Activated CD8-positive, alpha-beta T cell treated with anti-CD3 and anti-CD28 coated beads for 36 hours (primary cell): ENCODE data around the gene OR2A25. TPM values are rescaled to one million over a fixed set of nuclear protein-coding genes. Genes with fewer than 3 reads are reported as not detected.

Source experiments
- ATAC-seq: fragments of 200-7000 bp; cut with Tn5 transposase; one replicate; pipeline ENCODE4 v1.10.0; 2021; ENCODE audit warnings: mild to moderate bottlenecking, moderate library complexity
- CTCF ChIA-PET: fragments of 350-600 bp; sonication (Branson Sonifier 250); formaldehyde crosslinking; loops from one replicate; lab custom pipeline; 2021; ENCODE audit warnings: antibody characterized with exemption; lab: Charles Lee
- POLR2A ChIA-PET: fragments of 350-600 bp; sonication (Branson Sonifier 250); formaldehyde crosslinking; loops from one replicate; lab custom pipeline; 2021; ENCODE audit warnings: antibody characterized with exemption; lab: Charles Lee
- DNase-seq: peaks from one replicate; pipeline ENCODE4 v3.0.0-alpha.2; 2020
- H3K27ac Mint-ChIP-seq: one replicate; pipeline ENCODE4 v1.8.0; 2021; ENCODE audit warnings: mild to moderate bottlenecking, mixed read lengths
- H3K27me3 Mint-ChIP-seq: one replicate; pipeline ENCODE4 v1.8.0; 2021; ENCODE audit warnings: mixed read lengths
- H3K36me3 Mint-ChIP-seq: one replicate; pipeline ENCODE4 v1.8.0; 2021; ENCODE audit warnings: low read depth, mixed read lengths
- H3K4me1 Mint-ChIP-seq: one replicate; pipeline ENCODE4 v1.8.0; 2021; ENCODE audit warnings: low read depth, mixed read lengths
- H3K4me3 Mint-ChIP-seq: one replicate; pipeline ENCODE4 v1.8.0; 2021; ENCODE audit warnings: mild to moderate bottlenecking, moderate library complexity, mixed read lengths
- H3K9me3 Mint-ChIP-seq: one replicate; pipeline ENCODE4 v1.8.0; 2021; ENCODE audit warnings: mixed read lengths
- CTCF ChIP-seq: fragments of 200-600 bp; IDR thresholded peaks from one replicate; pipeline ENCODE4 v1.8.0; 2022; ENCODE audit warnings: antibody characterized with exemption, mild to moderate bottlenecking
- intact Hi-C: fragments of 100-400 bp; cut with micrococcal nuclease; formaldehyde crosslinking; loops from one replicate; pipeline ENCODE4 v1.10.0; 2022
- total RNA-seq, 2 experiments: library from RNA; stranded (reverse); gene quantifications; one replicate each; pipeline ENCODE4 v1.2.3, GENCODE V29; 2021

OR2A25 gene
- total RNA-seq, 2 experiments from 2014 or later, result not detected

DNA sequence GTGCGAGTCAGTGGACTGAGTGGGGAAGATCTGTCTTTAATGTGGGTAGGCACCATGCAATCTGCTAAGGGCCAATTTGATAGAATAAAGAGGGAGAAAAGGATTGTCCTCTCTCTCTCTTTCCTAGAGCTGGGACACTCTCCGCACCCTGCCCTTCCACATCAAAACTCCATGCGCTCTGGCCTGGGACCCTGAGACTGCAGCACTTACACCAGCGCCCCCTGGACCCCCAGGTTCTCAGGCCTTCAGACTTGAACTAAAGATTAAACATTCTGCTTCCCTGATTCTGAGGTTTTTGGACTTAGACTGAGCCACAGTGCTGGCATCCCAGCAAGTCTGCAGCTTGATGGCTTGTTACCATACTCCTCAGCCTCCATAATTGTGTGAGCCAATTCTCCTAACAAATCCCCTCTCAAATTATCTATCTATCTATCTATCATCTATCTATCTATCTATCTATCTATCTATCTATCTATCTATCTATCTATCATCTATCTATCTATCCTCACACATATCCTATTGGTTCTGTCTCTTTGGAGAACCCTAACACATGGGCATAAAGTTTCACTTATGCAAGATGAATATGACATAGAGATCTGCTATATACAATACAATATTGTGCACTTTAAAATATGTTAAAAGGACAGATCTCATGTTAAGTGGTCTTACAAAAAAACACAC is 43.3 kb upstream of the OR2A25 start:
- Mint-ChIP-seq H3K27me3 (peaks cover 6% of the 10 kb centered on the region), H3K36me3 (no peaks in the 10 kb centered on the region), H3K9me3 (no peaks in the 10 kb centered on the region), H3K4me1 (peaks cover 7% of the 10 kb centered on the region), H3K4me3 (no peak overlapping the region), H3K27ac (no peak overlapping the region)
- no peak for TF ChIP-seq CTCF
- DNase-seq, result no peak
- POLR2A ChIA-PET, result no interaction called here
- CTCF ChIA-PET, result no interaction called here
- ATAC-seq, result no peak
- intact Hi-C loops, result loop anchor here (10.0 kb wide), 1 partner anchor 58 kb away; the partner anchor contains the start of gene OR2A12

- ATAC-seq, result no peak
- intact Hi-C loops, result loop anchor here (10.0 kb wide), 1 partner anchor 58 kb away; the partner anchor contains the start of gene OR2A12
- Mint-ChIP-seq H3K4me3 (no peak overlapping the region), H3K36me3 (no peaks in the 10 kb centered on the region), H3K27me3 (peaks cover 8% of the 10 kb centered on the region), H3K9me3 (no peaks in the 10 kb centered on the region), H3K27ac (no peak overlapping the region), H3K4me1 (peaks cover 7% of the 10 kb centered on the region)
- TF ChIP-seq CTCF, result no peak
- ChIA-PET CTCF (interaction anchor here (1.0 to 1.4 kb wide), 2 partner anchors 101 to 290 kb away, joined by 5 to 11 read pairs; no protein-coding TSS in a partner anchor), POLR2A (no interaction called here)
- DNase-seq, result no peak
Measured at GRCh38 chr7:144027070-144027469, 42.5 kb upstream of the OR2A25 start.

GRCh38 chr7:144027974-144028373 is 41.6 kb upstream of the OR2A25 start:
- Mint-ChIP-seq H3K27ac (no peak overlapping the region), H3K36me3 (no peaks in the 10 kb centered on the region), H3K9me3 (no peaks in the 10 kb centered on the region), H3K4me3 (no peak overlapping the region), H3K27me3 (peaks cover 12% of the 10 kb centered on the region), H3K4me1 (peaks cover 7% of the 10 kb centered on the region)
- ChIA-PET POLR2A (no interaction called here), CTCF (interaction anchor here (1.0 to 1.4 kb wide), 2 partner anchors 100 to 291 kb away, joined by 5 to 11 read pairs; no protein-coding TSS in a partner anchor)
- no peak for TF ChIP-seq CTCF
- ATAC-seq, result peak; percentile 30
- intact Hi-C loops, result loop anchor here (10.0 kb wide), 1 partner anchor 57 kb away; the partner anchor contains the start of gene OR2A12
- no peak for DNase-seq

DNA sequence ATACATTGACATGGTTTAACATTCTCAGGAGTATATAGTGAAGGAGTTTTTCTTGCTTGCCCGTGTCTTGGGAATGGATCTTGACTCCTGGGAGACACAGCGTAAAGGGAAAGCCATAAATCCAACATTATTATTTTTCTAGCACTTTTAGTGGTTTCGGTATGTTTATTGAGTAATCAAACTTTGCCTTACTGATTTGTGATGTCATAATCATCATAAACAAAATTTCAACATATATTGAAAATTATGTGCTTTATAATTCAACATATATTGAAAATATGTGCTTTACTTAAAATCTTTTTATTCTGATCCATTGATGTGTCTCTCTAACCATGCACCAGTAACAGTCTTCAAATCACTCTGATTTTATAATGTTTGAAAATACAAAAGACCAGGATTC is 41.1 kb upstream of the OR2A25 start:
- ATAC-seq, result no peak
- Mint-ChIP-seq H3K27me3 (peaks cover 14% of the 10 kb centered on the region), H3K27ac (no peak overlapping the region), H3K4me3 (no peak overlapping the region), H3K36me3 (no peaks in the 10 kb centered on the region), H3K9me3 (no peaks in the 10 kb centered on the region), H3K4me1 (peaks cover 7% of the 10 kb centered on the region)
- intact Hi-C loops, result loop anchor here (10.0 kb wide), 1 partner anchor 56 kb away; the partner anchor contains the start of gene OR2A12
- TF ChIP-seq CTCF, result no peak
- DNase-seq, result no peak
- ChIA-PET POLR2A (no interaction called here), CTCF (interaction anchor here (1.4 kb wide), 1 partner anchor 100 kb away, joined by 11 read pairs; no protein-coding TSS in a partner anchor)

GRCh38 chr7:144032516-144032915 is 37.1 kb upstream of the OR2A25 start:
- no peak for DNase-seq
- Mint-ChIP-seq H3K27me3 (peaks cover 24% of the 10 kb centered on the region), H3K4me1 (peaks cover 6% of the 10 kb centered on the region), H3K27ac (no peak overlapping the region), H3K9me3 (no peaks in the 10 kb centered on the region), H3K4me3 (no peak overlapping the region), H3K36me3 (no peaks in the 10 kb centered on the region)
- intact Hi-C loops, result no loop called here
- TF ChIP-seq CTCF, result no peak
- CTCF ChIA-PET, result interaction anchor here (1.2 to 1.3 kb wide), 2 partner anchors 8 to 96 kb away, joined by 3 read pairs; no protein-coding TSS in a partner anchor
- ATAC-seq, result no peak
- POLR2A ChIA-PET, result no interaction called here
